ENCODE measurements around the gene IGSF11. TPM values are rescaled to one million over a fixed set of nuclear protein-coding genes. Genes with fewer than 3 reads are reported as not detected.

IGSF11 gene
- total and polyA plus RNA-seq, 9 of the 15 experiments (the other 6 are each of a cell fraction or from before 2014, with no cell fraction given): 1.2 to 2.8 (median 1.7) TPM

DNA sequence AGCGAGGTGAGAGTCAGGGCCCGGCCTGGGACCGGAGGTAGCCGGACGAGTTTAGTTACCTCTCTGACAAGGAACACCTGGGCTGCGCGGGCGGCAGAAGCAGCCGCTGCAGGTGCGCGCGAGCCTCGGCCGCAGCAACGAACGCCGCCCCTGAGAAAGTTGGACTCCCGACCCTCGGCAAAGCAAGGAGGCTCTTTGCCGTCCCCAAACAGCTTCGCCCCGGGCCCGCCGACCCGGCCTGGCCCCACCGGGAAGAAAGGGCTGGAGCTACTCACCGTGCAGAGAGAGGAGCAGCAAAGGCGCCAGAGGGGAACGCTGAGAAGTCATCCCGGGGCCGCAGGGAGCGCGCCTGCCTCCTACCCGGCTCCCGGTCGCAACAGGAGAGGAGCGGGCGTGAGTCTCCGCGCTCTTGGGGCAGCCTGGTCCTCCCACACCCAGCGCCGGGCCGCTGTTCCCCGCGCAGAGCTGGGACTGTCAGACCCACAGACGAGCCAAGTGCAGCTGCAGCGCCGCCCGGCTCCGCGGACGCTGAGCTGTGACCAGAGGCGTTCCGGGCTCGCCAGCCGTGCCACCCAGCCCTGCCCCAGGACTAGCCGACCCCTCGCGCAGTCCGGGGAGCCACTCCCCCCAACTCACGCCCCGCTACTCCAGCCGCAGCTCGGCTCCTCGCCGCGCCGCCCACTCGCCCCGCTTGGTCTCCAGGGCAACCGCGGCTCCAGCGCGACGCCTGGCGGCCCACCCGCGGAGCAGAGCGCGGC lies at the start of gene IGSF11 (continued):
- peak; percentile 47; the same call in 1 of the 2 replicates for TF ChIP-seq GMEB1 (CRISPR knock-in tag; IDR thresholded peaks at IDR 0.05)
- no peak for TF ChIP-seq ZBTB33 (CRISPR knock-in tag; IDR thresholded peaks at IDR 0.05)
- TF ChIP-seq, protein P1, sequence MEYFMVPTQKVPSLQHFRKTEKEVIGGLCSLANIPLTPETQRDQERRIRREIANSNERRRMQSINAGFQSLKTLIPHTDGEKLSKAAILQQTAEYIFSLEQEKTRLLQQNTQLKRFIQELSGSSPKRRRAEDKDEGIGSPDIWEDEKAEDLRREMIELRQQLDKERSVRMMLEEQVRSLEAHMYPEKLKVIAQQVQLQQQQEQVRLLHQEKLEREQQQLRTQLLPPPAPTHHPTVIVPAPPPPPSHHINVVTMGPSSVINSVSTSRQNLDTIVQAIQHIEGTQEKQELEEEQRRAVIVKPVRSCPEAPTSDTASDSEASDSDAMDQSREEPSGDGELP (CRISPR knock-in tag; IDR thresholded peaks at IDR 0.05; ENCODE audit: borderline replicate concordance): peak; percentile 37; the same call in 1 of the 2 replicates
- peak; percentile 85 for TF ChIP-seq REST (IDR thresholded peaks at IDR 0.05; ENCODE audit: borderline replicate concordance)
- TF ChIP-seq REST (CRISPR knock-in tag; IDR thresholded peaks at IDR 0.05; ENCODE audit: low read depth): peak; percentile 48; the same call in 1 of the 2 replicates
- no peak for TF ChIP-seq PML (IDR thresholded peaks at IDR 0.05; ENCODE audit: low read length)
- no peak for TF ChIP-seq ATF7 (IDR thresholded peaks at IDR 0.05)
- TF ChIP-seq CHCHD3 (CRISPR knock-in tag; IDR thresholded peaks at IDR 0.05): no peak
- 0 out of 2 replicates have a peak, but pooled peaks have one; percentile 24 for TF ChIP-seq ERF (CRISPR knock-in tag; IDR thresholded peaks at IDR 0.05)
- TF ChIP-seq ETV5 (CRISPR knock-in tag; IDR thresholded peaks at IDR 0.05; ENCODE audit: low read depth): no peak
- TF ChIP-seq HMGN3 (IDR thresholded peaks at IDR 0.05; ENCODE audit: borderline replicate concordance, extremely low read depth, insufficient read length, low read depth, low read length): peak; percentile 28
- 0 out of 2 replicates have a peak, but pooled peaks have one; percentile 32 for TF ChIP-seq KLF1 (tag; IDR thresholded peaks at IDR 0.05)
- no peak for TF ChIP-seq CBX3 (IDR thresholded peaks at IDR 0.05; ENCODE audit: borderline replicate concordance in 1 of 2, low read length in 2 of 2)
- TF ChIP-seq STAG1 (CRISPR knock-in tag; IDR thresholded peaks at IDR 0.05; ENCODE audit: borderline replicate concordance): peak; percentile 15; the same call in 1 of the 2 replicates
